GM19438 (cell line): ENCODE data around the gene HSP90AA1.
"Not testable (repeated sequence)": the region's sequence is repeated elsewhere in the genome, so short reads cannot be mapped to it uniquely, and the experiment has no call there.

Experiments used
- ATAC-seq: cut with Tn5 transposase; IDR thresholded peaks from one replicate; pipeline ENCODE4 v1.9.1; 2021; ENCODE audit warnings: low read depth; ENCODE audit not compliant: unreplicated experiment

The HSP90AA1 gene

DNA sequence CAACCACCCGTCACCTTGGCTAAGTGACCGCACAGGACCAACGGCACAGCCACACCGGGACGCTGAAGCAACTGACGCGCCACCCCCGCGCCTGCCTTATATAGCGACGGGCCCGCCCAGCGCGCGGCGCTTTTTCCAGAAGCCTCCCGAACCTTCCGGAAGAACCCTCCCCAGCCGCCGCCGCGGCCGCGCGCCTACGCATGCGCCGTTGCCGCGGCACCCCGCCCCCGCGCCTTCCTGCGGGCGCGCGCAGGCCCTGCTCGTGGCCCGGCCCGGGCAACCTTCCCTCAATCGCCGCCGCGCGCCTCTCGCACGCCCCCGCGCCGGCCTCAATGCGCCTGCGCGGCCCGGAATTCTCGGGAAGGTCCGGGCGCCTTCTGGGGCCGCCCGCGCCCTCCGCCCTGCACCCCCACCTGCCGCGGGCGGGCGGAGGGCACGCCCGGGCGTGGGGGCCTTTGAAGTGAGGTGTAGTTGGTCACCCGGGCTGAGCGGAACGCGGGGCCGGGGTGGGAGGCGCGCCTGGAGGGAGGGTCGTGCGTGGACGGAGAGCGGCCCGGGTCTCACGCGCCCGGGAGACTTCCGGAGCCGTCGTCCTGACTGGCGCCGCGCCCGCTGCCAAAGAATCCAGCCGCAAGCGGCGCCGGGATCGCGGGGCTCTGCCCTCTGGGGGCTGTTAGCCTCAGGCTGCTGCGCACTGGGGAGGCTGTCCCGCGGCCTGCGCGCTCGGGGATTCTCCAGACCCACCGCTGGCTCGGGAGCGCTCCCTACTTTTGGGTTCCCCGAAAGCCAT lies at the start of gene HSP90AA1:
TSS of gene HSP90AA1 (minus strand) at position 73 of the 790 bp plus-strand sequence. CDS start 666 bp downstream, outside the sequence.
- ATAC-seq: peak; percentile 60

DNA sequence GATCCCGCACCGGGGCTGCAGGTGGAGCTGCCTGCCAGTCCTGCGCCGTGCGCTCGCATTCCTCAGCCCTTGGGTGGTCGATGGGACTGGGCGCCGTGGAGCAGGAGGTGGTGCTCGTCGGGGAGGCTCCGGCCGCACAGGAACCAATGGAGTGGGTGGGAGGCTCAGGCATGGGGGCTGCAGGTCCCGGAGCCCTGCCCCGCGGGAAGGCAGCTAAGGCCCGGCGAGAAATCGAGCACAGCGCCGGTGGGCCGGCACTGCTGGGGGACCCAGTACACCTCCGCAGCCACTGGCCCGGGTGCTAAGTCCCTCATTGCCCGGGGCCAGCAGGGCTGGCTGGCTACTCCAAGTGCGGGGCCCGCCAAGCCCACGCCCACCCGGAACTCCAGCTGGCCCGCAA lies 48.6 kb upstream of the HSP90AA1 start:
- ATAC-seq: not testable (repeated sequence)

DNA sequence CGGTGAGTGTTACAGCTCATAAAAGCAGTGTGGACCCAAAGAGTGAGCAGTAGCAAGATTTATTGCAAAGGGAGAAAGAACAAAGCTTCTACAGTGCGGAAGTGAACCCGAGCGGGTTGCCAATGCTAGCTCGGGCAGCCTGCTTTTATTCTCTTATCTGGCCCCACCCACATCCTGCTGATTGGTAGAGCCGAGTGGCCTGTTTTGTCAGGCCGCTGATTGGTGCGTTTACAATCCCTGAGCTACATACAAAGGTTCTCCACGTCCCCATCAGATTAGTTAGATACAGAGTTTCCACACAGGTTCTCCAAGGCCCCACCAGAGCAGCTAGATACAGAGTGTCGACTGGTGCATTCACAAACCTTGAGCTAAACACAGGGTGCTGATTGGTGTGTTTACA lies 47.9 kb upstream of the HSP90AA1 start:
- ATAC-seq: not testable (repeated sequence)

DNA sequence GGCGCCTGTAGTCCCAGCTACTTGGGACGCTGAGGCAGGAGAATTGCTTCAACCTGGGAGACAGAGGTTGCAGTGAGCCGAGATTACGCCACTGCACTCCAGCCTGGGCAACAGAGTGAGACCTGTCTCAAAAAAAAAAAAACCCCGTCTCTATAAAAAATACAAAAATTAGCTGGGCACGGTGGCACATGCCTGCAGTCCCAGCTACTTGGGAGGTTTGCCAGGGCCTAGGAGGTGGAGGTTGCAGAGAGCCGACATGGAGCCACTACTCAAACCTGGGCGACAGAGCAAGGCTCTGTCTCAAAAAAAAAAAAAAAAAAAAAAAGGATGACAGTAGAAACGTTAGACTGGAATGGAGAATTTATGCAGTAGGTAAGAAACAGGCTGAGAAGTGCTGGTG lies 47.2 kb upstream of the HSP90AA1 start:
- not testable (repeated sequence) for ATAC-seq

DNA sequence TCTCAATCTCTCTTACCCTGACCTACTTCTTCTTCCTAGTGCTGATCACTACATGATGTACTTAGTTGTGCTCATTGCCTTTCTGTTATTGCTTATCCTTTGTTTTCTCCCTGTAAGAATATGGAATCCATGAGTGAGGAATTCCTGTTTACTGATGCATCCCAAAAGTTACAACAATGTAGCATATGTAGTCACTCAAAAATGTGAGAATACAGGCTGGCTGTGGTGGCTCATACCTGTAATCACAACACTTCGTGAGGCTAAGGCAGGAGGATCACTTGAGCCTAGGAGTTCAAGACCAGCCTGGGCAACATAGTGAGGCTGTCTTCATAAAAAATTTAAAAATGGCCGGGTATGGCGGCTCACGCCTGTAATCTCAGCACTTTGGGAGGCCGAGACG lies 44.9 kb upstream of the HSP90AA1 start:
- no peak for ATAC-seq

DNA sequence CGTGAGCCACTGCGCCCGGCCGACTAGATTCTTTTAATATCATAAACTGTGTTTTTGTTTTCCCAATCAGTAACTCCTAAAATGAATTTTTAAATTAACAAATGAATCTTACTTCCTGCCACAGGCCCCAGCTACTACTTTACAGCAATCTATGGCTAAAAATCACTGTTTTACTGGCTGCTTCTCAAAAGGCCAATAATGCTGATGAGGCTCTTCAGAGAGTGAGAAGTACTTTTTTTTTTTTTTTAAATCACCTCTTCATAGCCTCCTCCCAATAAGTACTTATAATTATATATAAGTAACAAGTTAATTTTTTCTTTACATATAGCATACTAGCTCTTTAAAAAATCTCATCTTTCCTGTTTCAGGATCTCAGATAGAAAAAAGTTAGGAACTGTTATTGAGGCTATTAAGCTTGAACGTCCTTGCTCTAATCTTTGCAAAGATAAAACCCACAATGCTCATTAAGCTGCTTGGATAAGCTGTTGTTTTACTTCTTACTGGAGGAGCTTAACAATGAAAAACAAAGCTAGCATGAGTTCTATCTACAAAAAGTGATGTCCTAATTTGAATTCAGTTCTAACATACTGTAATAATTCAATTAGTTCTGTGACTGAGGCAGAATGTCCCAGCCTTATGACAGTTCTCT lies 40.1 kb upstream of the HSP90AA1 start:
- ATAC-seq: no peak

DNA sequence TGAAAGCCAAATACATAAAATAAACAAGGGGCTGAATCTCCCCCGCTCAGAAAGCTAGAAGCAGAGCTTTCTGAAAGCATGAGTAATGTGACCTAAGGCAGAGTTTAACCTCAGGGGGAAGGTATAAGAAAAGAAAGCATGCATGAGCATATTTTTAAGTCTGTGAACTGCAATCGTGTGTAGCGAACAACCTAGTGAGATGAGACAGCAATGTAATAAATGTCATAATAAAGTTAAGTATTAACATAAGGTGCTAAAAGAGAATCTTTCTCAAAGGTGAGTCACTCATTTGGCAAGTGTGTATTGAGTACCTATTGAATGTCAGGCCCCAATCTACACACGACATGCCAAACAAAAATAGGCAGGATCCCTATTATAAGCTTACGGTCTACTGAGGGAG lies 38.7 kb upstream of the HSP90AA1 start:
- ATAC-seq: no peak

DNA sequence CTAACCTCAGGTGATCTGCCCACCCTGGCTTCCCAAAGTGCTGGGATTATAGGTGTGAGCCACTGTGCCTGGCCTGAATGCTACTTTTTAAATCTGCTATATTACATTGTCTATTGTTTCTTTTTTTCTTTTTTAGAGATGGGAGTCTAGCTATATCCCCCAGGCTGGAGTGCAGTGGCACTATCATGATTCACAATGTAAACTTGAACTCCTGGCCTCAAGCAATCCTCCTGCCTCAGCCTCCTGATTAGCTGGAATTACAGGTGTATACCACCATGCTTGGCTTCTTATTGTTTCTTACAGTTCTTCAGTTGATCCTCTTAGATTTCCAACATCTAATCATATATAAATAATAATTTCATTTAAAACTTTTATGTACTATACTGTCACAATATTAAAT lies 37.6 kb upstream of the HSP90AA1 start:
- ATAC-seq: no peak

DNA sequence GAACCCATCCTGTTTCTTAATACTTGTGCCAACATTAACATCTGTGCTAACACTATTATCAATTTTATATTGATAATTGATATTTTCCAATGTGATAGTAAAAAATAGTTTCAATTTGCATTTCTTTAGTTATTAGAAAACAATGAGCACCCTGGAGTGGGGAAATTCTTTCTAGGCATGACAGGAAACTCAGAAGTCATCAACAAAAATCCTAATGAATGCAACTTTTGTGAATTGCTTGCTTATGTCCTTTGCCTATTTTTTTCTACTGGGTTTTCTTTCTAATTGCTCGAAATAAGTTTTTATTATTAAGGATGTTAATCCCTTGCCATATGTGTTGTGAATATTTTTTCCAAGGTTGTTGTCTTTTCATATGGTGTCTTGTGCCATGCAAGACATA lies 34.7 kb upstream of the HSP90AA1 start:
- no peak for ATAC-seq

DNA sequence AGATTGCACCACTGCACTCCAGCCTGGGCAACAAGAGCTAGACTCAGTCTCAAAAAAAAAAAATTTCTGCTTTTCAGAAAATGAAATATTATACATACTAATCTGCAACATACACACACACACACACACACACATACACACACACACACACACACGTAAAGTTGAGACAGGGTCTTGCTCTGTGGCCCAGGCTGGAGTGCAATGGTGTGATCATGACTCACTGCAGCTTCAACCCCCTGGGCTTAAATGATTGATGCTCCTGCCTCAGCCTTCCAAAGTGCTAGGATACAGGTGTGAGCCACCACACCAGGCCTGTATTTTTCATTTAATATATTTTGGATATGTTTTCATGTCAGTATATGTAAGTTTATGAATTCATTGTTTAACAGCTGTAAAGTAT lies 34.0 kb upstream of the HSP90AA1 start:
- ATAC-seq: no peak

DNA sequence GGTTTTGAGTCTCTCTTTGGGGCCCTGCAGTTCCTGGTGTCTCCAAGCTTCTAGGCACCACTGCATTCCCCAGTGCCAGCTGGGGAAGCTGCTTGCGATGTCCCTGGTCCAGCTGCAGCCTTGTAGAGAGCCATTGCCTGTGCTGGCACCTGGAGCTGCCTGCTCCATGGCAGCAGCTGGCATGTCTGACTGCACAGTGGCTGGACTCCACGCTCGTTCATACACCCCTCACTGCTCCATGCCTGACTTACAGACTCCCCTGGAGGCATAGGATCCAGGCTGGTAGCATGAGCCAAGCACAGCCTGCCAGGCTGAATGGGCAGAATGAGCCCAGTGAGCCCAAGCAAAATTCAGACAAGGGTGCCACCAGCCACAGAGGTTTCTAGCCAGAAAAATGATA lies 31.0 kb upstream of the HSP90AA1 start:
- no peak for ATAC-seq

DNA sequence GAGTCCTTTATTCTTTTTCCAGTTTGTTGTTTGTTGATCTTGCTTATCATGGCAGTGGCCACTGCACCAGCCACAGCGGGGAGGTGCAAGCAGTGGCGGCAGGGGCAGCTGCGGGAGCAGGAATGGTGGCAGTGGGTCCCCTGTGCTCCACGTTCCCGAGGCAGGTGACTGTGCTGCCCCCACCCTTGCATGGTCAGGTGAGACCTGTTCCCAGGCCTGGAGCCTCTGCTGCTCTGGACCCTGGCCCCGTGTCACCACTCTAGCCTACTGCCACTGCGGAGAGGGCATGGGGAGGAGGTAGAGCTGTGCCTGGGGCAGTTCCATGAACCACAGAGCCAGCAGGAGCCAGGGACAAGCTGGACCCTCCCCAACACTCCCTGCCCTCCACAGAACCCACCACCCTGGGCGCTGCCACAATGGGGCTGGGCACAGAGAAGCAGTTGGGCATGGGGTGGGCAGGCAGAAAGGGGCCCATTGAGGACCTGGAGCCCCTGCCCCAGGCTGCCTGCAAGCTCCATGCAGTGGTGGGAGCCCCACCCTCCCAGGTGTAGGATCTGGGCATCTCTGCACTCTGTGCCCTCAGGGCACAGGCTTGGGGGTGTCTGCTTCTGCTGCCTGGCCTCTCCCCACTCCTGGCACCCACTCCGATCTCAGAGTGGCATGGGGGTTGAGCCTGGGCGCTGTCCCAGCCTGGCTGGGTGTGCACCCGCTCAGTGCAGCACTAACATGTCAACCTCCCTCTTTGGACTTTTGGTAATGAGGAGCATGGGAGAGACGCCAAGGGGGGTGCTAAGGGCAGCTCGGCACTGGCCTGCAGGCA lies 29.7 kb upstream of the HSP90AA1 start:
- no peak for ATAC-seq

DNA sequence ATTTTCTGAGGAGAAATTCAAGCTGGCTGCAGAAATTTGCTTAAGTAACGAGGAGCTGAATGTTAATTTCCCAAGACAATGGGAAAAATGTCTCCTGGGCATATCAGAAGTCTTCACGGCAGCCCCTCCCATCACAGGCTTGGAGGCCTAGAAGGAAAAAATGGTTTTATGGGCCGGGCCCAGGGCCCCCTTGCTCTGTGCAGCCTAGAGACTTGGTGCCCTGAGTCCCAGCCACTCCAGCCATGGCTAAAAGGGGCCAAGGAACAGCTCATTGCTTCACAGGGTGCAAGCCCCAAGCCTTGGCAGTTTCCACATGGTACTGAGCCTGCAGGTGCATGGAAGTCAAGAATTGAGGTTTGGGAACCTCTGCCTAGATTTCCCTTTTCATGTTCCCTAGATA lies 24.3 kb upstream of the HSP90AA1 start:
- ATAC-seq: no peak

DNA sequence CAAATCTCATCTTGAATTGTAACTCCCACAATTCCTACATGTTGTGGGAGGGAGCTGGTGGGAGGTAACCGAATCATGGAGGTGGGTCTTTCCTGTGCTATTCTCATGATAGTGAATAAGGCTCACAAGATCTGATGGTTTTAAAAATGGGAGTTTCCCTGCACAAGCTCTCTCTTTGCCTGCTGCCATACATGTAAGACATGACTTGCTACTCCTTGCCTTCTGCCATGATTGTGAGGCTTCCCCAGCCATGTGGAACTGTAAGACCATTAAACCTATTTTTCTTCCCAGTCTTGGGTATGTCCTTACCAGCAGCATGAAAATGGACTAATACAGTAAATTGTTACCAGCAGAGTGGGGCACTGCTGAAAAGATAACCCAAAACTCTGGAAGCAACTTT lies 22.5 kb upstream of the HSP90AA1 start:
- not testable (repeated sequence) for ATAC-seq

DNA sequence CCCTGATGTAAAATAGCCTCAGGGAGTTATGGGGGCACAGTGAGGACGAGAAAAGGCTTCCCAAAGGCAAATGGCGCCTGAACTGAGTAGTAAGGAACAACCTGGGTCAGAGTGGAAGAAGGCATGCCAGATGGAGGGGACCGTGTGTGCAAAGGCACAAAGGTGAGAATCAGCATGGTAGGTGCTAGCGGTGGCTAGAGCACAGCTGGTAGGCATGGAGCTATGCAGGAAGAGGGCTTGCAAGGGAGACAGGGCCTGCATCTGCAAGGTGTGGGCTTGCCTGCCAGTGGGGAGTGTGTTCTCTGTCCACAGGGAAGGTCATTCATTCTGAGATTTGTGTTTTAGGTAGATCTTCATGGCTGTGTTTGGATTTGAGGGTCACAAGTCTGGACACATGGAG lies 18.5 kb upstream of the HSP90AA1 start:
- no peak for ATAC-seq

DNA sequence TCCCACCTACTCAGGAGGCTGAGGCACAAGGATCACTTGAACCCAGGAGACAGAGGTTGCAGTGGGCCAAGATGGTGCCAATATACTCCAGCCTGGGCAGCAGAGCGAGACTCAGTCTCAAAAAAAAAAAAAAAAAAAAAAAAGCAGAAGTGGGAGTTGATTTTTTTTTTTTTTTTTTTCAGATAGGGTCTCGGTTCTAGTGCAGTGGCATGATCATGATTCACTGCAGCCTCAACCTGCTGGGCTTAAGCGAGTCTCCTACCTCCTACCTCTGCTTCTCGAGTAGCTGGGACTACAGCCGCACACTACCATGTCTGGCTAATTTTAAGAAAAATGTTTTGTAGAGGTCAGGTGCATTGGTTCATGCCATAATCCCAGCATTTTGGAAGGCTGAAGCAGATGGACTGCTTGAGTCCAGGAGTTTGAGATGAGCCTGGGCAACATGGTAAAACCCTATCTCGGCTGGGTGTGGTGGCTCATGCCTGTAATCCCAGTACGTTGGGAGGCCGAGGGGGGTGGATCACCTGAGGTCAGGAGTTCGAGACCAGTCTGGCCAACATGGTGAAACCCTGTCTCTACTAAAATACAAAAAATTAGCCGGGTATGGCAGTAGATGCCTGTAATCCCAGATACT lies 16.3 kb upstream of the HSP90AA1 start:
- peak; percentile 67 for ATAC-seq

DNA sequence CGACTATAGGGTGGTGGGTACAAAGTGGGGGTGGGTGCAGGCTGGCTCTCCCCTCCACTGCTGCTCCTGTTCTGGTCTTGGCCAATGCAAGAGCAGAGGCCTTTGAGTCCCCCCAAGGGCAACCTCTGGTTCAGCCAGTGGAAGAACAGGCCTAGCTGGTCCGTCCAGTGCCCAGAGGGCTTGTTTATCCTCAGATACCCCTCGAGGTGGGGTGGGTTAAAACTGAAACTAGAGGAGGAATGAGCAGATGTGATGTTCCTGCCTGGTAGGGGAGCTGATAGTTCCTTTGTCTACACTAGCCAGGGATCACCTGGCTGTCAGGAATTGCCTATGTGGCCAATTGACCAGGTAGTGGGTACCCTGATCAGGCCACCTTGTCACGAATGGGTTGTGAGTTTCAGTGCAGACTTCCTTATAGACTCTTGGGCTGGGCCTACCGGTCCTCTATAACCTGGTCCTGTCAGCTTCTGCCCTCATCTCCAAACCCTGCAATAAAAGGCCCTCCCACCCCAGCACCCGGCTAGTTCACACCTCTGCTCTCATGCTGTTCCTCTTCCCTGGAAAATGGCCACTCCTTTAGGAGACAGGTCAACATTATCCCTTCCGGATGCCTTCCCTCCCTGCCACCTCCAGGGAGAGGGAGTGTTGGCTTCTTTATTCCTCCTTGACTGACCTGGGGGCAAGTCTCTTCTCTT lies 10.7 kb upstream of the HSP90AA1 start:
- no peak for ATAC-seq

DNA sequence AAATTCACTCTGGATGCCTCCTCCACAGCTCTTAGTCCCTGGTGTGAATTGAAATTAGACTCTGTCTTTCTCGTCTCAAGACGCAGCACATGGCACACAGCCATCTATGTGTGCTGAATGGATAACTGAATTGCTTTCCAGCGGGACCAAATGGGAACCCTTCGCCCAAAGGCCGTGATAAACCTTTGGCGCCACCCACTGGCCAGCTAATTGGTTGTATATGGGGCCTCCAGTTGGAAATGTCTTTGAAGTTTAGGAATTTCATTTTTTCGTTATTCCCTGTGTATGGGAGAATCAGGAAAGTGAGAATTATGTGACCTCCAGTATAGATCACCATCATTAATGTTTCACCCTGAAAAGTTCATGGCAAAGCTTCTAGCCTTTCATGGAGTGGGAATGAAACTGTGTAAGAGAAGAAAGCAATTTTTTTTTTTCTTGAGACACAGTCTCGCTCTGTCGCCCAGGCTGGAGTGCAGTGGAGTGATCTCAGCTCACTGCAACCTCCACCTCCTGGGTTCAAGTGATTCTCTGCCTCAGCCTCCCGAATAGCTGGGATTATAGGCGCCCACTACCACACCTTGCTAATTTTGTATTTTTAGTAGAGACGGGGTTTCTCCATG lies 9.8 kb upstream of the HSP90AA1 start:
- no peak for ATAC-seq

DNA sequence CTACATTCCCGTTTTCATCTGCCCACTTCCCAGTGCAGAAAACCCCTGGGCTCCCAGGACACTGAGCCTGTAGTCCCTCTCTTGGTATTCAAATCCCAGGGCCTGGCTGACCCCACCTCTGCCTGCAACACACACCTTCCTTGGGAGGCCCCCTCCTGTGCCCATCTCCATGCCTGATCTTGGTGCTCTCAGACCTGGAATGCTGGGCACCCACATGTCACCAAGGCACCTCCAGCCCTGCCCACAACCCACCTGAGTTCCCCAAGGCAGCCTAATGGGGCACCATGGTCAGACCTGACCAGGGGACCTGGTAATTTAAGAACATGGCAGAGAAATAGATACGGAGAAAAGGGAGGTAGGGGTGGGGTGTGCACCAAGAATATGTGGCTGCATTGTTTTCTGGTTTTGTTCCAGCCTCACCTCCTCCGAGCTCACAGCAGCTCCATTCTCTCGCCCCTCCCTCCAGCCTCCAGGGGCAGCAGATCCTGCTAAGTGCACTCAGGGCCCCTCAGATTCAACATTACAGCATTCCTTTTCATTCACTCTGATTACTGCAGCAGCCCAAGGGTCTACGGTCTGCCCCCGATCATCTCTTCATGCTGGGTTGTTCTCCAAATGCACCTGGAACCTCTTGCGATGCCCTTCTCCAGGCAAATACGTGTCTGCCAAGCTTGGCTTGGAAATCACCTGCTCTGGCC lies 9.2 kb upstream of the HSP90AA1 start:
- no peak for ATAC-seq
